GM19238 (cell line): Measurements from ENCODE around the gene CELF4.
A peak's percentile ranks its signal among the peaks of the same experiment; 100 is the strongest.

ENCODE experiments used
- DNase-seq: peaks from one replicate; pipeline ENCODE4 v3.0.0; 2011; ENCODE audit warnings: low spot score; ENCODE audit not compliant: insufficient read length

The CELF4 gene

DNA sequence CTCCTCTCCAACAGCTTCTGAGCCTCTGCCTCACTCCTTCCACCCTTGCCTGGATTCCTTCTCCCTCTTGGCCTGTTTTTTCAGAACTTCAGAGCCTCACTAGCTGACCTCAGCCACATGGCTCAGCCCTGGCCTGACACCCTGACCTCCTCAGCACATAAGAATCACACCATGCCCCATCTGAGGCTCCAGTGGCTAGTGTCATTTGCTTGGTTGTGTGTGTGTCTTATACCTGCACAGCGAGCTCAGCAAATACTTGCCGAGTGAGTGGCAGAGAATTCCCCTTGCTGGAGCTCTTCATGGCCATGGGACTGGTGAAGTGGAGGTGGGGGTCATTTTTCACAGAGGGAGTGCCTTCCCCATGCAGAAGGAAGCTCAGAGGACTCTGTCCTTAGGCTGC lies 70.2 kb downstream of the CELF4 start:
- DNase-seq: no peak

DNA sequence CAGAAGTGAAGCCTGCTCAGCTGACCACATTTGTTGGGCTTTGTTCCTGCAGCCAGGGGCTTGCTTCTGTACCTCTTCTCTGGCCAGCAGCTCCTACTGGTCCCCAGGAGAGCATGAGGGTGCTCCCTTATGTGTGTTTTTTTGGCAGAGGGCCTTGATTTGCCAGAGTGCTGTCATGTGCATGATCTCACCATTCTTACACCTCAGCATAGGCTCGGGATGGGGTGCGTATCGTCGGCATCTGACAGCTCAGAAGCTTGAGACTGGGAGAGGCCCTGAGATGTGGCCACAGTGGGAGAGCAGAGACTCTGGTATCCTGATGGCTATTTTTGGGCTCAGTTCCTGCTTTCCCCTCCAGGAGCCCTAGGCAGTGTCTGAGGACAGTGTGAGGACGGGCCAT lies 71.2 kb downstream of the CELF4 start:
- no peak for DNase-seq

DNA sequence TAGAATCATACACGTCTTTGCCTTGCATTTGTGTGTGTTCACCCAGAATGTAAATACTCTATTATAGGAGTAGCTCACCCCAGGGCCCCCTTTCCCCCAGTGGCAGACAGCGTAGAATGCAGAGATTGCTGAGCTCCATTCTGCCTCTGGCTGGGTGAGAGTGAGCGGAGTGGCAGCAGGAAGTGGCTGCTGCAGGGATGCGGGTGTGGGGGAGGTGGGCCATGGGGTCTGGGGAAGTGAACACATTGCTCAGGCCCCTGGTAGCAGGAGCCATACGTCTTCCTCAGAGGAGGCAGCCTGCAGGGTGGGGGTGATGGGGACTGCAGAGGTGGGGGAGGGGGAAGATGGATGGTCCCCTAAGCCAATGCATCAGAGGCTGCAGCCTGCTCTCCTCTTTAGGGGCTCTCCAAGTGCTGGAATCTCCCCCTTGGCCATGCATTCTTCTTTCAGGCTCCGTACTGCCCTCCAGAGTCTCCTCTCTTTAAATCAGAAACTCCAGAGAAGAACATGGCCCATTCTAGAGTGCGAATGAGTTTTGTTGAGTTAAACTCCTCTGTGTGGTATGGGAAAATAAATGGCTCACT lies 72.2 kb downstream of the CELF4 start:
- DNase-seq: no peak

DNA sequence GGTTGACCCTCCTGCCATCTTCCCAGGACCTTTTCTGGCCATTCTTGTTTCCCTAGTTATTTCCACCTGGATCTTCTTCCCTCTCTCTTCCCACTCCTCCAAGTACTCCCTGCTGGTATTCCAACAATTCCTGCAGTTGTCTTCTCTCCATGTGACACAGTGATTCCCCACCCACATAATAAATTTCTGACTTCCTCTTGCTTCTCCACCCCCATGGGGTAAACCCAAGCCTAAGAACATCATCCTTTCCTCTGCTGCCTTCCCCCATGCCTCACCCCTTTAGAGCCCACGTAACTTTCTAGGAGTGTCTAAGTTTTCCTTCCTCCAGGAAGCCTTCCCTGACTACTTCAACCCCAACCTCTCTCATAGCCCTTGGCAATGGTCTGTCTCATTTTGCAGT lies 72.6 kb downstream of the CELF4 start:
- no peak for DNase-seq

DNA sequence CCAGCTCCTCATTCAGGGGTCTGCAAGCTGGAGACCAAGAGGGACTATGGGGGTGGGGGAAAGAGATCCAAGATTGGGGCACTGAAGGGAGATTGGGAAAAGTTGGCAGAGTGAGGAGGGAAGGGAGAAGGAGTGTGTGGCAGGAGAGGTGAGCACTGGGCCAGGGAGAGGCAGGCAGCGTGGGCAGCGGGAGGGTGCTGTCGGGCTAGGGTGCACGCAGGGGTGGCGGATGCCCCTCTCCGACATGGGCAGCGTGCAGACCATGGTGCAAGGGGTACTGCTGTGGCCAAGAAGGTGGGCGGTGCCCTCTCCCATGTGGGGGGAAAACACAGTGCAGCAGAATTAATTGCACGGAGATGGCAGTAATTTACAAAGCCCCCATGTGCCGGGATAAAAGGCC lies 74.1 kb downstream of the CELF4 start:
- no peak for DNase-seq

GRCh38 chr18:37489998-37490397 lies 75.6 kb downstream of the CELF4 start:
- no peak for DNase-seq

DNA sequence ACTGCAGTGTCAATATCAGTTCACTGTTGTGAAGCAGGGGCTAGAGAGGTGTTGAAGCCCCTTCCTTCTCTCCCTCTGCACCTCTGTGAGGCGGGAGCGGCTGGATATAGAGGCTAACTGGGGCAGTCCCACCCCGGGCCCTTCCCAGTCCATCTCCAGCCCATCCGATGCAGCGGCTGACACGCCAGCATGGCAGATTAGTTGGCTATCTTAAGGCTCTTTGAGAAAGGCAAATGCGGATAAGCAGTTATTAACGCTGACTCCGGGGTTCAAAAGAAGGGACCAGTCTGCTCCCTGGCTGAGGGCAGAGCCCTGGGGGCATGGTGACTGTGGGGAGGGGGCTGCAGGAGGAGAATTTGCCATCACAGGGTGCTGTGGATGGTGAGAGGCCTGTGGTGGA lies 76.6 kb downstream of the CELF4 start:
- no peak for DNase-seq

DNA sequence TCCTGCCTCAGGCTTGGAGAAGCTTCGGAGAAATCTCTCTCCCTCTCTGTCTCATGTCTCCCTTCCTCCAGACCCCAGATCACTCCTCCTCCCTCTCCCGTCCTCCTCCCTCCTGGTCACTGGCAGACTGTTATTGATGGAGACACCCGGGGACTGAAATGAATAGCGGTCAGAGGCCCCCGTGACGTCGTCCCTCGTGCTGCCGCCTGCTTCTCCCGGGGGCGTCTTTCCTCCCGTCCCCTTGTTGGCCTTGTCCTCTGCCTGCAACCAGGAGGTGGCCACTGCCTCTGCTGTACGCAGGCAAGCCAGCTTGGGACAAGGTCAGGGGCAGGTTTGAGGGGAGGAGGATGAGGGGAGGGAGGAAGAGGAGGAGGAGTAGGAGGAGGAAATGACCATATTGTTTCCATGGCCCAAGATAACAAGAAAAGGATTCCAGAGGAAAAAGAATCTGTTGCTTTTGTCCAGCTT lies 78.2 kb downstream of the CELF4 start:
- no peak for DNase-seq

DNA sequence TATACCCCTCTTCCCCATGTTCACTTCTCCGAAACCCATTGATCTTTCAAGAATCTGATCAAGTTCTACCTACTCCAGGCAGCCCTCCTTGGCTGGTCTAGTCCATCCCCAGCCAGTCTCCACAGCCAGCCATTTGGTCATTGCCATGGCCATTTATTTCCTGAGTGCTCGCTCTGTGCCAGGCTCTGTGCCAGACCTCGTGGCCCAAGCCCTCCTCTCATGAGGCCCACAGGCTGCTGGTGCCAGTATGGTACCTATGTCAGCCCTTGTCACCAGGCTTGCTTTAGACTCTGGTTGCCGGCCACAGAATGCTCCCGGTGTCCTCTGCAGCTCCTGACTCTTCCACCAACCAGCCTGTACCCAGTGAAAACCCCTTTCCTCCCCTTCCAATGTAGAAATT lies 78.8 kb downstream of the CELF4 start:
- no peak for DNase-seq

- DNase-seq: no peak
Measured at GRCh38 chr18:37484983-37485834, 80.4 kb downstream of the CELF4 start.

DNA sequence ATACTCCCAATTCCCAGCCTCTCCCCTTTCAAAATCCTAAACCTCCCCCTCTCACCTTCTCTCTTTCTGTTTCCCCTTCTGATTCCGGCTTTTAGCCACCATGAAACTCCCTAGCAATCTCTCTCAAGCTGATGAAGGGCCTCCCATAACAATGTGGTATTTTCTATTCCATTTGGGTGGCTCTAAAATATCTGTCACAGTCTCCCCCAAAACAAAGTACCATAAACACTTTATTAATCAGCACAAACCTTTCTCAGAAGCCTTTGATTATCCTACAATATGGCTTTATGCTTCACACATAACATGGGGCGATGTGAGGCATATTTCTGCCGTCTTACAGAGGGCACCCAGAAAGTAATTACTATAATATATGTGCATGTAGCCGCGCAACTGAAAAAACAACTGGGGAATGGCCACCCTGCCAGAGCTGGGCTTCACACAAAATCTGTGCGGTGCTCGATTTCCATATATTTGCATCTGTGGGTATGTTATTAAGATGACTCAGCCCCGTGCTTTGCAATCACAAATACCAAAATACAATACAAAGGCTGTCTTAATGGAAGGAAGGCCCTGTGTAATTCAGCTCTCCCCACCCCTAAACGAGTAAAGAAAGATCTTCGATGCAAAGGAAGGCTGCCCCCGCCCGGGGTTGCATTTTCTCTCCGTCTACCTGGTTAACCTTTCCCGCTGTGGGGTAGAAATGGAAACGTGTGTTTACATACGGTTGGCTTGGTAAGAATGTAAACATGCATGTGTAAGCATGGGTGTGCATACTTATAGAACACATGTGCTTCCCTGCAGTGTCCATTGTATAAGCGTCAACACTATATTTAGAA lies 81.4 kb downstream of the CELF4 start:
- no peak for DNase-seq

DNA sequence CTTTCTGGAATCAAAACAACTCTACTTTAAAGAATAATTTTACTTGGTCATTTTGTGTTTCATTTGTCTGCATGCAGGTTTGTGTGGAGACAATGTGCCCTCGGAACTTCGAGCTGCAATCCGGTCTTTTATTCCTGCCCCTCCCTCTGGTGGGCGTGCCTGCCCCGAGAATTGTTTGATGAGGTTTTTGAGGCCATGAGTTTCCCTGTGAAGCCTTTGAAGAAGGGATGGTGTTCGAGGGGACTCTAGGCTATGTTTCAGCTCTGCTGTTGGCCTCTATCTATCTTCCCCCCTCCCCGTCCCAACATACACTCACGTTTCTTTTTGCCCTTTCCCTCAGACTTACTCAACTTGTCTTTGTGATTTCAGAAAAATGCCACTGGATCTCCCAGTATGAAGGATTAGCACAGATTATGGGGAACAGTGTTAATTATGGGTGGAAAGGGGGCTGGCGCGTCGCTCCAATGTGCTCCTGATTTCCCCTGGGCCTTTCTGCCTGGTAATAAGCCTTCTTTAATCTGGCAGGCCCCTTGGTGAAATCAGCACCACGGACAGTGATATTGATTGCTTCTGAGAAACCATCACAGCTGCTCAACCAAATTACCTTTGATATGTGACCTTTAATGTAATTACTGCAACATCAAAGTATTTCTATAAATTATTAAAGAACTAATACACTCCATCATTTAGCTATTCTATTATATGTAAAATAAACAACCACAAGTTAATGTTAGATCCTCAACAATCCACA lies 82.2 kb downstream of the CELF4 start:
- DNase-seq: no peak

- no peak for DNase-seq
Measured at GRCh38 chr18:37482433-37482832, 83.2 kb downstream of the CELF4 start.

DNA sequence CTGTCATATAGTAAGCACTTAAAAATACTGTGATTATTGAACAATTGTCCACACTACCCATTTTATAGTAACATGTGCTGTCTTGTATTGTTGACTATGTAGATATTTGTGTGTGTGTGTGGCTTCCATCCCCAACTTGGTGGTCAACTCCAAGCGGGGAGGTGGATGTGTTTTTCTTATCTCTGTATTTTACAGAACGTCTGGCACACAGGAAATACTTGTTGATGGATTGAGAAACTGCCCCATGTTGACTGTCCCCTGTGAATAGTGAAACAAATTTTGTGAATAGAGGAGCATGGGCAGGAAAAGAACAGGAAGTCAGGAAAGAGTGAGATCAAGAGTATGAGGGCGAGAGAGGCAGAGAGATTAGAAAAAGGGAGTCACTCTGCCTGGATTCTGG lies 83.6 kb downstream of the CELF4 start:
- no peak for DNase-seq

- DNase-seq: no peak
Measured at GRCh38 chr18:37481491-37481890, 84.1 kb downstream of the CELF4 start.

DNA sequence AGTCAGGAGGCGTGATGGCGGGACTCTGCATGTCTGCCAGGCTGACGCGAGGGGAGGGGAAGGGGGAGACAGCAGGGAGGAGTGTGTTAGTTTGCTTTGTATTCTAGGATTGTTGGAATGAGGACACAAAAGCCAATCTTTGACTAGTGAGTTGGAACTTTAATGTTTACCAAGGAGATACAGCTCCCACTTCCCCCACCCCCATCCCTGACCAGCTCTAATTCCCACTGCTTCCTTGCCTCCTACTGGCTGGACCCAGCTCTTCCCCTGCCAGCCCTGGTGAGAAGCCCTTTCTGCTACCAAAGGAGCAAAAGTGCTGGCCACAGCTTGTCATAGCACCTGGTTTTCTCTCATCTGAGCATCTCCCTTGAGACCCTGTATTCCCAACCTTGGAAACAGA lies 84.5 kb downstream of the CELF4 start:
- no peak for DNase-seq

GRCh38 chr18:37476611-37477295 lies 88.8 kb downstream of the CELF4 start:
- no peak for DNase-seq

- peak; percentile 16 for DNase-seq
Measured at GRCh38 chr18:37476182-37476581, 89.4 kb downstream of the CELF4 start.

GRCh38 chr18:37473195-37473840 lies 92.3 kb downstream of the CELF4 start:
- no peak for DNase-seq

GRCh38 chr18:37471637-37472036 lies 94.0 kb downstream of the CELF4 start:
- DNase-seq: no peak
